Non-pigmented ciliary epithelial cell (primary cell): ENCODE results near the gene PRR35.

Experiments
- DNase-seq: peaks from one replicate; pipeline ENCODE4 v3.0.0-alpha.2; 2010; ENCODE audit warnings: low read depth

The PRR35 gene

DNA sequence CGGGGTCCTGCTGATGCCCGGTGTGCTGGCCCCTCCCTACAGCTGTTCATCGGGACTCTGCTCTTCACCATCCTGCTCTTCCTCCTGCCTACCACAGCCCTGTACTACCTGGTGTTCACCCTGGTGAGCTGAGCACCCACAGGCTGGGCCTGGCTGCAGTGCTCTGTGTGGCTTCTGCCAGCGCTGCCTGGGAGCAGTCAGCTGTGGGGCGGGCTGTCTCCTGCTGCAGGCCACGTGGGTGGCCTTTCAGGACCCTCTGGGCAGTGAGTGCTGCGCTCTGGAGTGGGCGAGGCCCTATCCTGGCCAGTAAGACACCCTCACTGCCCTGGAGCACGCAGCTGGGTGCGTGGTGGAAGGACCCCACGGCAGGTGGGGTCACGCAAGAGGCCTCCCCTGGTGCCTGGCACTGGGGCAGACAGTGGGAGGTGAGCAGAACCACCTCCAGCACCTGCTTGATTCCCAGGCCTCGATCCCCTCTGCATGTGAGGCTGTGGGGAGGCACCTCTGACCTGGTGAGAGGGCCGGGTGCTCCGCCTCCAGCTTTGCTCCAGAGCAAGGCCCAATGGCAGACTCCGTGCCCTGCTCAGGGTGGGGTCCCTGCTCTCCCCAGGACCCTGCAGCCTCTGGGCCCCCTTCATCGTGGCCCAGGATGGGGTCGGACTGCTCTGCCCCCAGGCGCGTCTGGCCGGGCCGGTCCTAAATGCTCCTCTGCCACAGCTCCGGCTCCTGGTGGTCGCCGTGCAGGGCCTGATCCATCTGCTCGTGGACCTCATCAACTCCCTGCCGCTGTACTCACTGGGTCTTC, 20.1 kb downstream of the PRR35 start:
- no peak for DNase-seq

DNA sequence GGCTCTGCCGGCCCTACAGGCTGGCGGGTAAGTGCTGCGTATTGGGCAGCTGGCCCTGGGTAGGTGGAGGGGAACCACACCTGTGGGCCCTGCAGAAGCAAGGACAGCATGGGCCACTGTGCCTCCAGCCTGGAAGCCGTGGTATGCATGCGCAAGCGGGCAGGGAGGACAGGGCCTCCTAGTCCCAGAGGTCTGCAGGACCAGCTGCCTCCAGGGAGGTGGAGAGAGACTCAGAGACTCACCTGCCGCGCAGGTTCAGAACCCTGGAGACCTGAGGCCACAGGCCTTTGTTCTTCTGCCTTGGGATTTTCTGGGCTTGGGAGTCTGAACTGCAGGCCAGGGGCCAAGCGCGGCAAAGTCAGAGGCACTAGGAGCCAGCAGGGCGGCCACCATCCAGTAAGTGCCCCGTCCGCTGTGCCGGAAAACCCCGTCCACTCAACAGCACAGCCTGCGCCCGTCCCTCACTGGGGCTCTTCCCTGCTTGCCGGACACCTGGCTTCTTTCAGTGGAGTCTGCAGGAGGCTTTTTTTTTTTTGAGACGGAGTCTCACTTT, 20.8 kb downstream of the PRR35 start:
- no peak for DNase-seq

DNA sequence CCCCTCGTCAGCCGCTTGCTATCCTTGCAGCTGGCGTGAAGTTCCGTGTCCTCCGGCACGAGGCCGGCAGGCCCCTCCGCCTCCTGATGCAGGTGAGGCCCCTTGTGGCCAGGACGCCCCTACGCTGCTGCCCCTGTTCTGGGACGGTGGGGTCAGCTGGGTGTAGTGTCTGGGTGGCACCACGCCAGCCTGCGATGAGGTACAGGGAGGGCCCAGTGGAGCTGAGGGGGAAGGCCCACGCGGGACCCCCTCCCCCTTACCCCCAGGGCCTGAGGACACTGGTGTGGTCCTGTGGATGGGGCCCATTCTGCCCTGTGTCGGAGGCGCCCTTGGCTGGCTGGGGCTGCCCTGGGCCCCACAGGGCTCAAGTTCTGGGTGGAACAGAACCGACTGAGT, 22.0 kb downstream of the PRR35 start:
- DNase-seq: no peak

DNA sequence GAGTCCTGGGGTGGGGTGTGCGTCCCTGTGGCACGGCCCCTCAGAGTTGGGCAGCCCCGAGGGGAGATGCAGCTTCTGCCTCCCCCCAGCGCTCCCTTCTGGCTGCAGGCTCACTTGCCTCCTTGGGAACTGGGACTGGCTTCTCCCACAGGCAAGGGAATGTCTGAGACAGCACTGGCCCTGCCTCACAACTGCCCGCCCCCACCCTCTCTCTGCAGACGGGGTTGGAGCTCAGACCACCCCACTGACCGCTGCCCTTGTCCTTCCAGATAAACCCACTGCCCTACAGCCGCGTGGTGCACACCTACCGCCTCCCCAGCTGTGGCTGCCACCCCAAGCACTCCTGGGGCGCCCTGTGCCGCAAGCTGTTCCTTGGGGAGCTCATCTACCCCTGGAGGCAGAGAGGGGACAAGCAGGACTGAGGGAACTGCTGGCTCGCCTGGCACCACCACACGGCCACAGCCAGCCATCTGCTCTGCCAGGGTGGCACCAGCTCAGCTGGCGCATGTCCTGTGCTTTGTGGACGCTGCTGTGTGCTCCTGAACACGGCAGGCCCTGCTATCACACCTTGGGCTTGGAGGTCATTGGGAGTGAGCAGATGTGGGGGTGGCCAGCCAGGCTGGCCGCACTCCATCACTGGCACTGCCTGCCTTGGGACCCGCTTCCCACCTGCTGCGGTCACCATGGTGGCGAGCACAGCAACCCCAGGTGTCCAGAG, 22.6 kb downstream of the PRR35 start:
- DNase-seq: no peak

DNA sequence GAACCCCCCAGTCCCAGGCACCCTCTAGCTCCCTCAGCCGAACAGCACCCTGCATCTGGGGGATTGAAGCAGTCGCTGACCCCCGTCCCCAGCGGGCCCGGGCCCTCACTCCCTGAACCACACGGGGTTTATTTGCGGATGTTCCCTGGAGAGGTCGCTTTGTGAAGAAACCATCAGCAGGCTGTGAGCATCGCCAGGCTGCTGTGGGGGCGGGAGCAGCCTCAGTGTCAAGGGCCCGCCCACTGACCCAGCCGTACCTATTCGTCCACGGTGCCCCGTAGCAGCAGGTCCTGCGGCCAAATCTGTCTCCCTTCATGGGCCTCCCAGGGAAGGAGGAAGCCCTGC, 23.2 kb downstream of the PRR35 start:
- no peak for DNase-seq

DNA sequence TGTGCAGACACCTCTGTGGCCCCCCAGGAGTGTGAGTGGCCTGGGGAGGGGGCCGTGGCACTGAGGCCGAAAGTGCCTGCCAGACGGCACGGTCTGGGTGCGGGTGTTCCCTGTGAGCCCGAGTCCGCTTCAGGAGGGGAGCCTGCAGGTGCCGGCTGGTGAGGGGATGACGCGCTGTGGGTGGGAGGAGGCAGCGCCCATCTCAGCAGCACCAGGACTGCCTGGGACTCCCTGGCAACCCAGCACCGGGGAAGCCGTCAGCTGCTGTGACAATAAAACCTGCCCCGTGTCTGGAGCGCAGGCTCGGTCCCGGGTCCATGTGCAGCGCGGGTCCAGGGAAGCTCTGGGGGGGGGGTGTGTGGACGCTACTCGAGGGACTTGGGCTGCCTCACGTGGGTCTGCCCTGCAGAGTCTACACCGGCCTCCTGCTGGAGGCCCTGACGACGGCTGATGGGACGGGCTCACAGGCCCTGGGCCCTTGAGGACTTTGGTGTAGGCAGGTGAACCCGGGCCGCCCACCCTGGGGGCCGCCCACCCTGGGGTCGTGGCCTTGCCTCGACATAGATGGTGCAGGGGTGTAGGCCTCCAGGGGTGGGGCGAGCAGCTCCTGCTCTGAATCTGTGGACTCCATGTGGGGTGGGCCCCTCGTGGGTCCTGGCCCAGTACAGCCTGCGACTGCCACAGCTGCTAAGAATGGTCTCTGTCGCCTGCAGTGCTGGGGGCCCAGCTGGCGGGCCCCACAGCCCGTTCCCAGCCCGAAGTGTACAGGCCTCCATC, 23.8 kb downstream of the PRR35 start:
- DNase-seq: no peak

DNA sequence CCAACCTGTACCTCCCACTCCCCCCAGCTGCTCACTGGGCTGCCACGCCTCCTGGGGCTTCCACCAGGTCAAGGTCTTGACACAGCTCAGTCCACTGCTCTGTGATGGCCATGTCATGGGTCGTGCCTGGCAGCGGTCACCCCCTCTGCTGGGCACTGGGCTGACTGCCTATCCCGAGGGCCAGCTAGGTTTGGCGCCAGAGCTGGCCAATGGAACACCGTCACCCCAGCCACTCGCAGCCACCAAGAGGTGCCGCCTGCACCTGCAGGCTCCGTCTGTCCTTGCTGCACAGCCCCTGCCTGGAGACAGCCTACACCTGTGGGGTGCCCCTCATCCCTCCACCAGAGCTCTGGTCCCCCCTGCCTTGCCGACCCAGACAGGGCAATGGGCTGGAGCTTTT, 25.2 kb downstream of the PRR35 start:
- DNase-seq: no peak

DNA sequence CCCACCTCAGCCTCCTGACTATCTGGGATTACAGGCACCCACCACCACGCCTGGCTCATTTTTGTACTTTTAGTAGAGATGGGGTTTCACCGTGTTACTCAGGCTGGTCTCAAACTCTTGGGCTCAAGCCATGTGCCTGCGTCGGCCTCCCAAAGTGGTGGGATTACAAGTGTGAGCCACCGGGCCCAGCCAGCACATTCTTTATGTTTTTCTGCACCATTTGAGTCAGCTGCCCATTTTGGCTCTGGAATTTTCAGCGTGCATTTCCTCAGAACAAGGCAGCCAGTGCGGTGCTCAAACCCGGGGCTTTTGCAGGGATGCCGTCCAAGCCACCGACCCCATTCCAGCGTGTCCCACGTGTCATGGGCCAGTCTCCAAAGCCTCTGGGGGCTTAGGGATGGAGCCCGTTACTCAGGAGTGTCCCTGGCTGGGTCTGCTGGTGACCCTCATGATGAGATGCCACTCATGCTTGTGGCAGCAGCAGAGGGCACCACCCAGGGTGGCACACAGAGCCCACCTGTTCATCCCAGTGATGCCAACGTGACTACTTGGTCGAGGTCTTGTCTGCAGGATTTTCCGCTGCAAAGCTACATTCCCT, 26.0 kb downstream of the PRR35 start:
- DNase-seq: no peak

DNA sequence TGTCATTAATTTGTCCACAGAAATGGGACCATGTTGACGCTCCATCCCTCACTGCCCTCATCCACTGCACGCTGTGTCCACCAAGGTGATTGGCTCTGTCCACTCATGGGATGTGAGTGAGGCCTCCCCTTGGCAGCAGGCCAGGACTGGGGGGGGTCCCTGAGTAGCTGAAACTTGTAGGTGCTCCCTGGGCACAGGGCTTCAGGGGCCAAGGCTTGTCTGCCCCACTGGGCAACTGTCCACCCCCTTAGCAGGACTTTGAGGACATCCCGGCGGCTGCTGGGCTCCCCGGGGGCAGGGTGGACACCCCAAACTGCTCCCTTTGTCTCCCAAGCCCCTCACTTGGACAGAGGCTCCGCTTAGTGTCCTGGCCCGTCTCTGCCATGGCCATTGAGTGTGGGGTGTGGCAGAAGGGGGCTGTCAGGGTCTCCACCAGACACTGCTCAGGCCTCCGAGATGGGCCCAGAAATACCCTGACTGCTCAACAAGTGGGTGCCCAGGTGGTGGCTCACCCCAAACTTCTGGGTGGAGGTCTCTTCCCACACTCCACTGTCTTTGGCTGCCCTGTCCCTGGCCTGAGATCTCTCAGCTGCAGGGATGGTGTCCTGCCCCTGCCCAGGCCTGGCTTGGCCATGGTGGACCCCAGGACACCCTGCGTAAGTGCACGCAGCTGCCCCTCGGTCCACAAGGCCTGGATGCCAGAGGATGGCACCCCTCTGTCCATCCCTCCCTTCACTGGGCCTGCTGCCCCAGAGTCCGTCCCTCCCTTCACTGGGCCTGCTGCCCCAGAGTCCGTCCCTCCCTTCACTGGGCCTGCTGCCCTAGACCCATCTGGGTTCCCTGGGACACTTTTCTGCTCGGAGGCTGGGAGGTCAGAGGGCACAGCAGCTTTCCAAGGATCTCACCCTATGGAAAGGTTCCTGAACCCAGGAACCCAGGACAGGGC, 26.7 kb downstream of the PRR35 start:
- DNase-seq: no peak

DNA sequence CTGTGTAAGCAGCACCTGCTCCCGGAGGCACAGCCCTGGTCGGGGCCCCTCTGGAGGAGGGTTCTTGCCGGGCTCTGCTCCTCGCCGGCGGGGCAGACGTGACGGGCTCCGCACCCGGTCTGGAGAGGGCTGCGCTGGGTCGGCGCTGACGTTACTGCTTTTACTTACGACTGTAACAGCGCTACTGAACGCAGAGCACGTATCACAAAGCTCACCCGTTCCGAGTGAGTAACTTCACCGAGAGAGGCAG, 28.4 kb downstream of the PRR35 start:
- DNase-seq: peak; percentile 41

DNA sequence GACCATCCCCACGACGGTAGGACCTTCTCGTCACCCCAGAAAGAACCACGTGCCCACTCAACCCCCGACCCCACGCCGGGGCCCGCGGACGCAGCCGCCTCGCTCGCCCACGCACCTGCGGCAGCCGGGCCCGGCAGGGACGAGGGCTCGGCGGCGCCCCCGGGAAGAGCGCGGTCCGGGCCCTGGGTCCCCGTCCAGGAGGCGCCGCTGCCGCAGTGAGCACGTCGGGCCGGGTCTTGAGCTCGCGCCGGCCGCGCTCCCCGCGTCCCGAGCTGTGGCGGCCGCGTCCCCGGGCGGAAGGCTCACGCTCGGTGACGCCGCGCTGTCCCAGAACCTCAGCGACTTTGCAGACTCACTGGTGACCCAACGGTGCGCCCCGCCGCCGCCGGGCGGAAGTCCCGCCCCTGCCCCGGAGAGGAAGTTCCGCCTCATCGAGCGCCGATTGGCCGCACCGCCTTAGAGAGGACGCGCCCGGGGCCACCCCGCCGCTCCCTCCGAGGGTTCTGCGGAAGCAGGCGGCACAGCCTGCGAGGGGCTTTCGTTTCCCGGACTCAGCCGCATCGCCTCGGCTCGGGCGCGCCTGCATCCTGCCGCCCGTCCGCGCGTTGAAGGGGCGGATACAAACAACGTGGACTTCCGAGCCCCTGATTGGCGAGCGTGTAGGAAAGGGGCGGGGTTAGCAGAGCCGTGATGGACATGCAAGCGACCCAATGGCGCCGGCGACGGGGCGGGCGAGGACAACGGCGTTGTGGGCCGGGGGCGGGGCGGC, 28.9 kb downstream of the PRR35 start:
- DNase-seq: peak; percentile 68

DNA sequence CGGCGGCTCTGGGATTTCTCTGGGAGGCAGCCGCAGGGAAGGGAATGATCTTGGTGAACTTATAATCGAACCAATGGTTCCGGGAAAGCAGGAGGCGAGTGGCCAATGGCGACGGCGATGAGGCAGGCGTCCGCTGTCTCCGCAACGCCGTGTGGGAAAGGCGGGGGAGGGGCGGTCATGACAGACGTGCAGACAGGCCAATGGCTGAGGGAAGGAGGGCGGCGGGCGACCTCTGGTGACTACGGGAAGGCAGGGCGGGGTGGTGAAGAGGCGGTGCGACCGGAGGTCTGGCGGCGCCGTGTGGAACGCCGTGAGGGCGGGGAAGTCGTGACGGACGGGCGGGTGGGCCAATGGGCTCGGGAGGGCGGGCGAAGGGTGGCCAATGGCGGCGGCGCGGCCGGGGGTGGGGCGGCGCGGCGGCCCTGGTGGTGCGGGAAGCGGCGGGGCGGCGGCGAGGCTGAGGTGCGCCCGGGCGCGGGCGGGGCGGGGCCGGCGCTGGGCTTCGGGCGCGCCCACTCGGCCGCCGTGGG, 29.5 kb downstream of the PRR35 start, which contains the start of gene RAB40C:
Gene RAB40C (plus strand): TSS at position 409 of the 530 bp plus-strand sequence. CDS start 226 bp downstream, outside the sequence.
- peak; percentile 85 for DNase-seq

DNA sequence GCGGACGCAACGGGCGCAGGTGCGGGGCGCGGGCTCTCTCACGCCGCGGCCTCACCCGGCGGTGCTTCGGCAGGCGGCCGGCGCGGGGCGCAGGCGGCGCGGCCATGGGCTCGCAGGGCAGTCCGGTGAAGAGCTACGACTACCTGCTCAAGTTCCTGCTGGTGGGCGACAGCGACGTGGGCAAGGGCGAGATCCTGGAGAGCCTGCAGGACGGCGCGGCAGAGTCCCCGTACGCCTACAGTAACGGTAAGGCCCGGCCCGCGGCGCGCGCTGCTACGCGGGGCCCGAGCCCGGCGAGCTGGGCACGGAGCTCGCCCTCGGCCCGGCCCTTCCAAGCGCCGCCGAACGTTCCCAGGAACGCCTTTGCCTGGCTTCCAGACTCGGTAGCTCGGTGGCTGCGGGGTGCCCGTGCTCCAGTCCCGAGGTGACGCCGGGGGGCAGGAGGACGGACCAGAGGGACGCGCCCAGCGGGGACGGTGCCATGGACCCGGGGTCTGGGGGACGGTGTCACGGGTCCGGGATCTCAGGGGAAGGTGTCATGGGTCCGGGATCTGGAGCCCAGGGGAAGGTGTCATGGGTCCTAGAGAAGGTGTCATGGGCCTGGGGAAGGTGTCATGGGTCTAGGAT, 30.1 kb downstream of the PRR35 start:
- no peak for DNase-seq

DNA sequence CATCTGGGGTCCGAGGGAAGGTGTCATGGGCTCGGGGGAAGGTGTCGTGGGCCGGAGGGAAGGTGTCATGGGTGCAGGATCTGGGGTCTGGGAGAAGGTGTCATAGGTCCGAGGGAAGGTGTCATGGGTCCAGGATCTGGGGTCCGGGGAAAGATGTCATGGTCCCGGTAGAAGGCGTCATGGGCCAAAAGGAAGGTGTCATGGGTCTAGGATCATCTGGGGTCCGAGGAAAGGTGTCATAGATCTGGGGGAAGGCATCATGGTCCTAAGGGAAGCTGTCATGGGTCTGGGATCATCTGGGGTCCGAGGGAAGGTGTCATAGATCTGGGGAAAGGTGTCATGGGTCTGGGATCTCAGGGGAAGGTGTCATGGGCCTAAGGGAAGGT, 30.6 kb downstream of the PRR35 start:
- no peak for DNase-seq

DNA sequence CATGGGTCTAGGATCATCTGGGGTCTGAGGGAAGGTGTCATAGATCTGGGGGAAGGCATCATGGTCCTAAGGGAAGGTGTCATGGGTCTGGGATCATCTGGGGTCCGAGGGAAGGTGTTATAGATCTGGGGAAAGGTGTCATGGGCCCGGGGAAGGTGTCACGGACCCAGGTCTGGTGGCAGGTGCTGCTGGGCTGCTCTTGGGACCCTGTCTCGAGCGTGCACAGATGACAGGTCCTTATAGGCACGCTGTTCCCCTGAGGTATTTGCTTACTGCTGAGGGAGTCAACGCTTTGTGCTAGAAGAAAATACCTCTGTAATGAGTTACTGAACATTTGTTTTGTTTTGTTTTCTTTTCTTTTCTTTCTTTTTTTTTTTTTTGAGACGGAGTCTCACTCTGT, 31.0 kb downstream of the PRR35 start:
- DNase-seq: no peak

DNA sequence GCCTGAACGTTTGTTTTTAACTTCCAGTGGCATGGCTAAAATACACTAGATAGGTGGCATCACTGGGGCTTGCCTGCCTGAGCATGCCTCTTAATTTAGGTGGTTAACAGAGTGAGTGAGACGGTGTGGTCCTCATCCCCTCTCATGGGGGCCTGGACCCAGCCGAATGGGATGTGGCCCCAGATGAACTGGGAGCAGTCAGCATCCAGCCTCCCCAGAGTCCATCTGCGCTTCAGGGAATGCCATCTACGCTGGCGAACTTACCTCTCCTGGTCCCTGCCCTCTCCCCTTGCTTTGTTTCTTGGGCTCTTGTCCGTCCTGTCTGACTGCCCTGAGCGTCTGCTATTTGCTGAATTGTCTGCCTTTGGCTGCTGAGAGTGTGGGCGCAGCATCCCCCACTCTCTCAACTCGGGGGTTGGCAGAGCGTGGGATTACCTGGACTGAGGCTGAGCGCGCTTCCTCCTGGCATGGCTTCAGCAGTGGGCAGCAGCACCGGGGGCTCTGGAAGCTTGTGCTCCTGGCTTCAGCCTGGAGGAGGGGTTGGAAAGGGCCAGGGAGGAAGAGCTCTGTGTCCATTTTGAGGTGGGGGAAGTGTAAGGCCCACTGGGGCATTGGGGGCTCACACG, 31.8 kb downstream of the PRR35 start:
- no peak for DNase-seq

DNA sequence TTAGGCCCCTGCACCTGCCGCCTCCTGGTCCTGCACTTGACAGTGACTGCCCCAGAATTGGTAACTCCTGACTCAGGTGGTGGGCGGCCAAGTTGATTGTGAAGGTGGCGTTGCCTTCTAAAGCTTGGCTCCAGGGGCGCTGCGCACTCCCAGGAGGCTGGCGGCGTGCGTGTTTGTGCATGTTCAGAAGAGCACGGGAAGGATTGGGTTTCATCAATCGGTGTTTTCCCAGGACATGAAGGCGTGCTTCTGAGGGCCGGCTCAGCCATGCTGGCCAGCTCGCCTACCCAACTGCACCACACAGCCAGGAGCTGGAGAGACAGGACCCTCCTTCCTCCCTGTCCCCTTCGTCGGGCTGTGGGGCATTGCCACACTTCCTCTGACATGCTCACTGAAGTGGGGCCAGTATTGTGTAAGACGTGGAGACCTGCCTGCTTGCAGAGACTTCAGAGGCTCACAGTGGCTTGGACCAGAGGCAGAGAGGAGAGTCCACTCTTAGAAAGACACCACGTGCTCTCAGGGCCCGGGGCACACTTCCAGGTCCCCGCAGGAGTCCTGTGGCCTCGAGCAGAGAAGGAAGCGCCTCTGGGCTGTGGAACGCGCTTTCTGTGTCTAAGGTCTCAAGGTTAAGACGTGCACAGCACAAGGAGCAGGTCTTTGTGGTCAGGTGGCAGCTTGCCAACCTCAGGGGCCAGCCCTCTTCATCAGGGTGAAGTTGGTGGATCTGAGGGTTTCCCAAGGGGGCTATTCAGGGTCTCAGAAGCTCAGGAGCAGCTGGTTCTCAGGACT, 32.5 kb downstream of the PRR35 start:
- no peak for DNase-seq

DNA sequence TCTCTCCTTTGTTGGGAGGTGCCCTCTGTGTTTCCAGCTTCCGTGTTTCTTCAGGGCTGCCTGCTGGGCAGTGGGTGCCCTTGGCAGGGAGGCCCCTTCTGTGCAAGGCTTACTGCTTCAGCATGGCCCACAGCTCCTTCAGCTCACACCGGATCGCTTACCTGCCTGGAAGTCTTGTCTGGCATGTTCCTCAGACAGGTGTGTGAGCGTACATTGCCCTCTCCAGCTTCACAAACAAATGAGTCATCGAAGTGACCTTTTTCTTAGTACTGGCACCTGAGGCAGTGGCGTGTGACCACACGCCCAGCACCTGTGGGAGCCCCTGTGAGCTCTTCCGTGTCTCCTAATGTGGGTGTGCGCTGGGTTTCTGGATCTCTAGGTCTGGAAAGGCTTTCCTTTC, 33.2 kb downstream of the PRR35 start:
- no peak for DNase-seq

DNA sequence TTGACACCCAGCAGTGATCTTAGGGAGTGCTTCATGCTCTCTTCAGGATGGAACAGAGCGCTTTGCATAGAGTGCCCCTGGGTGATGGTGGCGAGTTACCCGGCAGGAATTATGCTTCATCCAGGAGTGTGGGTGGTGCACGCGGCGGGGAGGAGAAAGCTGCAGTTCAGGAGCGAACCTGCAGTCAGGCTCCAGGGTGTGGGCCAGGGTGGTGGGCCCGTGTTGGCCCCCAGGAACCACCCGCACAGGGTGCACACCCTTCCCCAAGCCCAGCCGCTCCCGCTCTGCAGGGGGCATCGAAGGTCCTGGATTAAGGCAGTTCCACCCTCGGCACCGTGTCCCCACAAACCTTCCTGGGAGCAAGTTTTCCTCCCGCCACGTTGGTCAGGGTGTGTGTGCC, 33.6 kb downstream of the PRR35 start:
- no peak for DNase-seq
